Hindlimb muscle (tissue), 1 donor: ENCODE results near the gene PRODH2. TPM values are rescaled to one million over a fixed set of nuclear protein-coding genes. Genes with fewer than 3 reads are reported as not detected.
"Not testable (repeated sequence)": the region's sequence is repeated elsewhere in the genome, so short reads cannot be mapped to it uniquely, and the experiment has no call there.

Source experiments
- DNase-seq: peaks from one replicate; pipeline ENCODE4 v3.0.0-alpha.2; 2013
- polyA plus RNA-seq: library from polyadenylated mRNA; unstranded; fragments of 120-200 nt; gene quantifications from one replicate; pipeline ENCODE4 v1.2.1, GENCODE V29; 2013; ENCODE audit not compliant: insufficient read length

The PRODH2 gene
- polyA plus RNA-seq, 1 donor = 0.12 TPM

- no peak for DNase-seq
Measured at GRCh38 chr19:35781650-35782049, 31.0 kb downstream of the PRODH2 start.

GRCh38 chr19:35780717-35781116 lies 31.9 kb downstream of the PRODH2 start:
- DNase-seq = no peak

- no peak for DNase-seq
Measured at GRCh38 chr19:35780058-35780457, 32.6 kb downstream of the PRODH2 start.

- no peak for DNase-seq
Measured at GRCh38 chr19:35779033-35779432, 33.6 kb downstream of the PRODH2 start.

- no peak for DNase-seq
Measured at GRCh38 chr19:35777961-35778360, 34.7 kb downstream of the PRODH2 start.

- DNase-seq = no peak
Measured at GRCh38 chr19:35777086-35777841, 35.4 kb downstream of the PRODH2 start.

GRCh38 chr19:35776102-35776788 lies 36.4 kb downstream of the PRODH2 start:
- no peak for DNase-seq

- peak; percentile 99 for DNase-seq
Measured at GRCh38 chr19:35775298-35776101, 37.1 kb downstream of the PRODH2 start, which contains the start of gene ARHGAP33. Gene ARHGAP33, plus strand, starts transcription at chr19:35775564. Its CDS starts 95 bp downstream, at chr19:35775659.

- DNase-seq = no peak
Measured at GRCh38 chr19:35775046-35775297, 37.7 kb downstream of the PRODH2 start.

GRCh38 chr19:35774274-35775045 lies 38.2 kb downstream of the PRODH2 start:
- DNase-seq = no peak

GRCh38 chr19:35773020-35773806 lies 39.4 kb downstream of the PRODH2 start:
- DNase-seq = no peak

- not testable (repeated sequence) for DNase-seq
Measured at GRCh38 chr19:35772362-35772761, 40.3 kb downstream of the PRODH2 start.

GRCh38 chr19:35768082-35768421 lies 44.6 kb downstream of the PRODH2 start:
- no peak for DNase-seq

GRCh38 chr19:35767288-35768081 lies 45.2 kb downstream of the PRODH2 start:
- no peak for DNase-seq

GRCh38 chr19:35766571-35767104 lies 46.0 kb downstream of the PRODH2 start:
- DNase-seq = no peak

GRCh38 chr19:35764432-35765315 lies 48.0 kb downstream of the PRODH2 start:
- no peak for DNase-seq

GRCh38 chr19:35760711-35761349 lies 51.8 kb downstream of the PRODH2 start:
- DNase-seq = no peak

GRCh38 chr19:35759697-35760096 lies 52.9 kb downstream of the PRODH2 start:
- no peak for DNase-seq
